VCaP (cell line): ENCODE results near the gene GRIA3.

Experiments used
- H3K27ac ChIP-seq: fragments of 450-650 bp; 2 replicates; pipeline ENCODE4 v1.5.1; 2017
- CTCF ChIP-seq: fragments of 450-650 bp; conservative IDR thresholded peaks from 2 replicates; pipeline ENCODE4 v1.5.1; 2017; ENCODE audit warnings: mild to moderate bottlenecking, moderate library complexity

The GRIA3 gene

GRCh38 chrX:123230798-123231197 is 46.7 kb downstream of the GRIA3 start:
- H3K27ac ChIP-seq, result no peak overlapping the region
- TF ChIP-seq CTCF, result no peak

- no peak for TF ChIP-seq CTCF
- H3K27ac ChIP-seq, result no peak overlapping the region
These were observed 52.8 kb downstream of the GRIA3 start for GRCh38 chrX:123236859-123237258.

GRCh38 chrX:123237271-123237670 is 53.2 kb downstream of the GRIA3 start:
- TF ChIP-seq CTCF, result no peak
- no peak overlapping the region for H3K27ac ChIP-seq

GRCh38 chrX:123254457-123254856 is 70.4 kb downstream of the GRIA3 start:
- no peak overlapping the region for H3K27ac ChIP-seq
- no peak for TF ChIP-seq CTCF

- TF ChIP-seq CTCF, result no peak
- H3K27ac ChIP-seq, result no peak overlapping the region
These were observed 72.3 kb downstream of the GRIA3 start for GRCh38 chrX:123256378-123256777.

GRCh38 chrX:123260920-123261418 is 76.9 kb downstream of the GRIA3 start:
- no peak overlapping the region for H3K27ac ChIP-seq
- no peak for TF ChIP-seq CTCF

- TF ChIP-seq CTCF, result no peak
- H3K27ac ChIP-seq, result no peak overlapping the region
These were observed 79.2 kb downstream of the GRIA3 start for GRCh38 chrX:123263270-123263669.
